Measurements from ENCODE around the gene EML4. TPM values are rescaled to one million over a fixed set of nuclear protein-coding genes. Genes with fewer than 3 reads are reported as not detected.

The EML4 gene
- total and polyA plus RNA-seq, 10 donors, result 25.4 to 176 (median 88.2) TPM

DNA sequence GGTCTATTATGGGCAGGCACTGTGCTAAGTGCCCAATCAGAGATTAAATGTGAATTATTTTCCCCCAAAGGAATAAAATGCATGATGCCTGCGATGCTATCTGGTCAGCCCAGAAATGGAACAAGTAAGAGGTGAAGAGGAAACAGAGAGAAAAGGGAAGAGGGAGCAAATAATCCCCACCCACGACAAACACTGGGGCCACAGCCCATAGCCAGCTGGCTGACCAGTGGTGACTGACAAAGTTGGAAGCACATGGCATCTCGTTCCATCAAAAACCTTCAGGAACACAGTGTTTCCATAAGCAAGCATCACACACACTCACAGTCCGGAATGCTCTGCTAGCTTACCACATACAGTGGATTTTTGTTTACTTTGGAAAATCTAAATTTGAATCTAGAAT is 213.0 kb downstream of the EML4 start:
- Histone ChIP-seq H3K36me3 (no peaks in the 10 kb centered on the region), H3K4me3 (no peak overlapping the region), H3K27me3 (replicated peaks in 1 of 7) (no peaks in the 10 kb centered on the region), H3K4me1 (no peaks in the 10 kb centered on the region), H3K9me3 (no peaks in the 10 kb centered on the region), H3K27ac (no peak overlapping the region)
- intact Hi-C loops (cut with DNase I; ENCODE audit: low total_unique reads), result no loop called here
- WGBS, 5 donors, result 66 to 88% (median 79%) methylated on average over 4 of the region's 4 CpGs
- TF ChIP-seq, protein P1, sequence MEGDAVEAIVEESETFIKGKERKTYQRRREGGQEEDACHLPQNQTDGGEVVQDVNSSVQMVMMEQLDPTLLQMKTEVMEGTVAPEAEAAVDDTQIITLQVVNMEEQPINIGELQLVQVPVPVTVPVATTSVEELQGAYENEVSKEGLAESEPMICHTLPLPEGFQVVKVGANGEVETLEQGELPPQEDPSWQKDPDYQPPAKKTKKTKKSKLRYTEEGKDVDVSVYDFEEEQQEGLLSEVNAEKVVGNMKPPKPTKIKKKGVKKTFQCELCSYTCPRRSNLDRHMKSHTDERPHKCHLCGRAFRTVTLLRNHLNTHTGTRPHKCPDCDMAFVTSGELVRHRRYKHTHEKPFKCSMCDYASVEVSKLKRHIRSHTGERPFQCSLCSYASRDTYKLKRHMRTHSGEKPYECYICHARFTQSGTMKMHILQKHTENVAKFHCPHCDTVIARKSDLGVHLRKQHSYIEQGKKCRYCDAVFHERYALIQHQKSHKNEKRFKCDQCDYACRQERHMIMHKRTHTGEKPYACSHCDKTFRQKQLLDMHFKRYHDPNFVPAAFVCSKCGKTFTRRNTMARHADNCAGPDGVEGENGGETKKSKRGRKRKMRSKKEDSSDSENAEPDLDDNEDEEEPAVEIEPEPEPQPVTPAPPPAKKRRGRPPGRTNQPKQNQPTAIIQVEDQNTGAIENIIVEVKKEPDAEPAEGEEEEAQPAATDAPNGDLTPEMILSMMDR (IDR thresholded peaks at IDR 0.05 in 8 of 11, conservative IDR thresholded peaks at IDR 0.05 in 3 of 11), result no peak
- TF ChIP-seq POLR2A (IDR thresholded peaks at IDR 0.05), result no peak
- TF ChIP-seq POLR2AphosphoS5 (IDR thresholded peaks at IDR 0.05), result no peak
- DNase-seq, result no peak

Other genes starting within 250 kb of the EML4 start
- gene PKDCC, start 121.3 kb upstream of the EML4 start, total RNA-seq, result 10 to 100 TPM; 41.0 to 81.9 (median 51.7) TPM
- 10 to 100 TPM; 19.8 to 44.0 (median 31.8) TPM for gene PKDCC, start 121.3 kb upstream of the EML4 start, polyA plus RNA-seq
- 100 to 1,000 TPM in 3 of 7 donors, 10 to 100 TPM in 4; 63.3 to 118 (median 74.0) TPM for gene COX7A2L, start 191.9 kb downstream of the EML4 start, total RNA-seq
- gene COX7A2L, start 191.9 kb downstream of the EML4 start, polyA plus RNA-seq, result 100 to 1,000 TPM in 2 of 3 donors, 10 to 100 TPM in 1; 98.3 to 144 (median 118) TPM

Data from spleen (tissue), 11 donors.